ENCODE data around the gene ANGPTL4. TPM values are rescaled to one million over a fixed set of nuclear protein-coding genes. Genes with fewer than 3 reads are reported as not detected.
"Not testable (repeated sequence)": the region's sequence is repeated elsewhere in the genome, so short reads cannot be mapped to it uniquely, and the experiment has no call there.

ANGPTL4 gene
- total RNA-seq, 4 donors from 2014 or later = 15.3 to 56.4 (median 19.1) TPM

- 54% methylated on average over 5 of the region's 14 CpGs for WGBS
- Histone ChIP-seq H3K27me3 (peaks cover 17% of the 10 kb centered on the region), H3K9me3 (no peaks in the 10 kb centered on the region), H3K36me3 (no peaks in the 10 kb centered on the region), H3K27ac (peak overlapping the region; percentile 79), H3K4me3 (peak overlapping the region; percentile 52), H3K4me1 (peaks cover 15% of the 10 kb centered on the region)
- DNase-seq (ENCODE audit: low spot score in 2 of 2) = no peak
- TF ChIP-seq CTCF (IDR thresholded peaks at IDR 0.05) (no peak), EP300 (IDR thresholded peaks at IDR 0.05) (no peak), POLR2AphosphoS5 (IDR thresholded peaks at IDR 0.05) (no peak), POLR2A (IDR thresholded peaks at IDR 0.05) (no peak)
Measured at GRCh38 chr19:8342316-8342683, 21.7 kb upstream of the ANGPTL4 start.

- Histone ChIP-seq H3K27me3 (peaks cover 14% of the 10 kb centered on the region), H3K9me3 (no peaks in the 10 kb centered on the region), H3K27ac (peak within 1 kb of the TSS; percentile 79), H3K4me3 (peak within 1 kb of the TSS; percentile 52), H3K4me1 (peaks cover 17% of the 10 kb centered on the region), H3K36me3 (no peaks in the 10 kb centered on the region)
- TF ChIP-seq CTCF (IDR thresholded peaks at IDR 0.05) (no peak), POLR2AphosphoS5 (IDR thresholded peaks at IDR 0.05) (no peak), POLR2A (IDR thresholded peaks at IDR 0.05) (peak in 1 of 2 donors; percentile 9)
- peak; percentile 95 to 96 for DNase-seq (ENCODE audit: low spot score in 2 of 2)
- under 1% methylated on average over 28 of the region's 65 CpGs for WGBS
Measured at GRCh38 chr19:8342684-8343482, 21.1 kb upstream of the ANGPTL4 start, which contains the start of gene KANK3. Gene KANK3 (minus strand): TSS chr19:8343262. CDS start chr19:8337828, 5,434 bp downstream.

- no peak for TF ChIP-seq CTCF (IDR thresholded peaks at IDR 0.05)
- Histone ChIP-seq H3K9me3 (no peaks in the 10 kb centered on the region), H3K27ac (no peak overlapping the region), H3K36me3 (no peaks in the 10 kb centered on the region), H3K27me3 (peaks cover 14% of the 10 kb centered on the region), H3K4me3 (peak overlapping the region; percentile 52), H3K4me1 (peaks cover 22% of the 10 kb centered on the region)
- DNase-seq (ENCODE audit: low spot score in 2 of 2) = no peak
- 37% methylated on average over 11 of the region's 11 CpGs for WGBS
Measured at GRCh38 chr19:8343483-8343844, 20.5 kb upstream of the ANGPTL4 start.

GRCh38 chr19:8349629-8350372 is 14.2 kb upstream of the ANGPTL4 start:
- not testable (repeated sequence) for H3K9me3 ChIP-seq; H3K36me3 ChIP-seq; H3K27ac ChIP-seq; H3K4me3 ChIP-seq; H3K27me3 ChIP-seq; DNase-seq (ENCODE audit: low spot score in 2 of 2)
- 76% methylated on average over 8 of the region's 8 CpGs for WGBS
- H3K4me1 ChIP-seq = peaks cover 33% of the 10 kb centered on the region

GRCh38 chr19:8352134-8352827 is 11.7 kb upstream of the ANGPTL4 start:
- H3K36me3 ChIP-seq = no peaks in the 10 kb centered on the region
- no peak for TF ChIP-seq POLR2AphosphoS5 (IDR thresholded peaks at IDR 0.05)
- H3K4me1 ChIP-seq = peaks cover 43% of the 10 kb centered on the region
- DNase-seq (ENCODE audit: low spot score in 2 of 2) = peak in 1 of 2 donors; percentile 31
- WGBS = 29% methylated on average over 10 of the region's 10 CpGs
- no peaks in the 10 kb centered on the region for H3K27me3 ChIP-seq
- no peaks in the 10 kb centered on the region for H3K9me3 ChIP-seq
- H3K4me3 ChIP-seq = no peak overlapping the region
- no peak overlapping the region for H3K27ac ChIP-seq

- H3K9me3 ChIP-seq; H3K36me3 ChIP-seq; DNase-seq (ENCODE audit: low spot score in 2 of 2); H3K4me3 ChIP-seq; H3K27me3 ChIP-seq; H3K27ac ChIP-seq: not testable (repeated sequence)
- peaks cover 40% of the 10 kb centered on the region for H3K4me1 ChIP-seq
- 61% methylated on average over 5 of the region's 5 CpGs for WGBS
Measured at GRCh38 chr19:8352845-8353244, 11.1 kb upstream of the ANGPTL4 start.
